ENCODE measurements around the gene ZSCAN21. TPM values are rescaled to one million over a fixed set of nuclear protein-coding genes. Genes with fewer than 3 reads are reported as not detected.

The ZSCAN21 gene
- total RNA-seq, 1 donor from 2014 or later: 14.8 TPM

GRCh38 chr7:100100420-100101015 lies 50.9 kb downstream of the ZSCAN21 start:
- Histone ChIP-seq H3K4me3 (ENCODE audit: low read depth, low read length) (peak overlapping the region; percentile 98), H3K27me3 (ENCODE audit: control insufficient read depth, insufficient read depth, low read length) (no peaks in the 10 kb centered on the region), H3K36me3 (ENCODE audit: control insufficient read depth, insufficient read depth, low read length) (peaks cover 11% of the 10 kb centered on the region)
- TF ChIP-seq CTCF (IDR thresholded peaks at IDR 0.05; ENCODE audit: insufficient read depth, low read length, poor library complexity, severe bottlenecking): no peak
- peak; percentile 76 for DNase-seq (ENCODE audit: low read depth)

- H3K36me3 ChIP-seq (ENCODE audit: control insufficient read depth, insufficient read depth, low read length): peaks cover 11% of the 10 kb centered on the region
- peak; percentile 91 for DNase-seq (ENCODE audit: low read depth)
These were observed 51.7 kb downstream of the ZSCAN21 start, which contains the start of the genes AP4M1 and MCM7 for GRCh38 chr7:100101016-100101862. AP4M1 (plus strand) TSS chr7:100101643; CDS start chr7:100101715, 72 bp downstream. MCM7 (minus strand) TSS chr7:100101397; CDS start chr7:100101294, 103 bp downstream.

GRCh38 chr7:100102950-100103840 lies 53.6 kb downstream of the ZSCAN21 start:
- DNase-seq (ENCODE audit: low read depth): no peak
- Histone ChIP-seq H3K27me3 (ENCODE audit: control insufficient read depth, insufficient read depth, low read length) (no peaks in the 10 kb centered on the region), H3K36me3 (ENCODE audit: control insufficient read depth, insufficient read depth, low read length) (peaks cover 7% of the 10 kb centered on the region), H3K4me3 (ENCODE audit: low read depth, low read length) (no peak overlapping the region)
- TF ChIP-seq CTCF (IDR thresholded peaks at IDR 0.05; ENCODE audit: insufficient read depth, low read length, poor library complexity, severe bottlenecking): no peak

More at GRCh38 chr7:100101016-100101862, 51.7 kb downstream of the ZSCAN21 start, which contains the start of the genes AP4M1 and MCM7:
- TF ChIP-seq CTCF (IDR thresholded peaks at IDR 0.05; ENCODE audit: insufficient read depth, low read length, poor library complexity, severe bottlenecking): no peak
- no peaks in the 10 kb centered on the region for H3K27me3 ChIP-seq (ENCODE audit: control insufficient read depth, insufficient read depth, low read length)
- peak within 1 kb of the TSS; percentile 98 for H3K4me3 ChIP-seq (ENCODE audit: low read depth, low read length)

- Histone ChIP-seq H3K36me3 (ENCODE audit: control insufficient read depth, insufficient read depth, low read length) (peaks cover 3% of the 10 kb centered on the region), H3K4me3 (ENCODE audit: low read depth, low read length) (no peak overlapping the region), H3K27me3 (ENCODE audit: control insufficient read depth, insufficient read depth, low read length) (no peaks in the 10 kb centered on the region)
- TF ChIP-seq CTCF (IDR thresholded peaks at IDR 0.05; ENCODE audit: insufficient read depth, low read length, poor library complexity, severe bottlenecking): no peak
- DNase-seq (ENCODE audit: low read depth): no peak
These were observed 56.0 kb downstream of the ZSCAN21 start for GRCh38 chr7:100105534-100105933.

- H3K36me3 ChIP-seq (ENCODE audit: control insufficient read depth, insufficient read depth, low read length): peaks cover 4% of the 10 kb centered on the region
- H3K4me3 ChIP-seq (ENCODE audit: low read depth, low read length): no peak overlapping the region
- no peak for DNase-seq (ENCODE audit: low read depth)
- H3K27me3 ChIP-seq (ENCODE audit: control insufficient read depth, insufficient read depth, low read length): no peaks in the 10 kb centered on the region
- no peak for TF ChIP-seq CTCF (IDR thresholded peaks at IDR 0.05; ENCODE audit: insufficient read depth, low read length, poor library complexity, severe bottlenecking)
These were observed 57.1 kb downstream of the ZSCAN21 start for GRCh38 chr7:100106633-100107032.
